Measurements from ENCODE around the gene PRR19.

PRR19 gene

DNA sequence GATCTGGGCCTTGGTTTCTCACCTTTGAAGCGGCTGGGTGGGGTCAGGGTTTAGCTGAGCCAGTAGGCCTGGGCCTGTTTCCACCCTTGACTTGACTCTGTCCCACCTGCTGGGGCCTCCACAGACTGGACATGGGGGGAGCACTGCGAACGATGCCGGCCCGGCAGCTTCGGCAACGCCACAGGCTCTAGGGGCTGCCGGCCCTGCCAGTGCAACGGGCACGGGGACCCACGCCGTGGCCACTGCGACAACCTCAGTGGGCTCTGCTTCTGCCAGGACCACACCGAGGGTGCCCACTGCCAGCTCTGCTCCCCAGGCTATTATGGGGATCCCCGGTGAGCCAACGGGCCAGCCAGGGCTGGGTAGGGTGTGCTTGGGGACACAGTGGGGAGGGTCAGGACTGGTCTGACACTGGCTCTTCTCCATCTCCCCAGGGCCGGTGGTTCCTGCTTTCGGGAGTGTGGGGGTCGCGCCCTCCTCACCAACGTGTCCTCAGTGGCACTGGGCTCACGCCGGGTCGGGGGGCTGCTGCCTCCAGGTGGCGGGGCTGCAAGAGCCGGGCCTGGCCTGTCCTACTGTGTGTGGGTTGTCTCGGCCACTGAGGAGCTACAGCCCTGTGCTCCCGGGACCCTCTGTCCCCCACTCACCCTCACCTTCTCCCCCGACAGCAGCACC, 51.5 kb downstream of the PRR19 start:
- DNase-seq: no peak

DNA sequence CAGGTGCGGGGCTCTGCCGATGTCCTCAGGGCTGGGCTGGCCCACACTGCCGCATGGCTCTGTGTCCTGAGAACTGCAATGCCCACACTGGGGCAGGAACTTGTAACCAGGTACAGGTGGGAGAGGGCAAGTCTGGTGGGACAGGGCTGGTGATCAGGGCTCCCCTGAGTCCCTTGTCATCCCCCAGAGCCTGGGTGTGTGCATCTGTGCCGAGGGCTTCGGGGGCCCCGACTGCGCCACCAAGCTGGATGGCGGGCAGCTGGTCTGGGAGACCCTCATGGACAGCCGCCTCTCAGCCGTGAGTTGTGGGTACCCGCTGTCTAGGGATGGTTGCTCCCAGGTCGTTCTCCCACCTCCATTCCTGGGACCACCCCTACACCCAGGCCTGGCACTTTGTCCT, 54.0 kb downstream of the PRR19 start:
- DNase-seq: no peak

DNA sequence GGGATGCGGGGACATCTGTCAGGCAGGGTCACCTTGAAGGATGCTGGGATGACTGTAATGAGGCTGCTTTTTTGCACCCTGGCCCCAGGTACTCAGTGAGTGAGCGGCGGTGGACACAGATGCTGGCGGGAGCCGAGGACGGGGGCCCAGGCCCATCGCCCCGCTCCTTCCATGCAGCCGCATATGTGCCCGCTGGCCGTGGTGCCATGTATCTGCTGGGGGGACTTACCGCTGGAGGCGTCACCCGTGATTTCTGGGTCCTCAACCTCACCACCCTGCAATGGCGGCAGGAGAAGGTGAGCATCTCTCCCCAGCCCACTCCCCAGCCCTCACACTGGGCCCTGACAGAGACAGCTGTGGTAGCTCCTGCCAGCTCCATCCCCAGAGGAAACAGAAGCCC, 54.8 kb downstream of the PRR19 start:
- no peak for DNase-seq

DNA sequence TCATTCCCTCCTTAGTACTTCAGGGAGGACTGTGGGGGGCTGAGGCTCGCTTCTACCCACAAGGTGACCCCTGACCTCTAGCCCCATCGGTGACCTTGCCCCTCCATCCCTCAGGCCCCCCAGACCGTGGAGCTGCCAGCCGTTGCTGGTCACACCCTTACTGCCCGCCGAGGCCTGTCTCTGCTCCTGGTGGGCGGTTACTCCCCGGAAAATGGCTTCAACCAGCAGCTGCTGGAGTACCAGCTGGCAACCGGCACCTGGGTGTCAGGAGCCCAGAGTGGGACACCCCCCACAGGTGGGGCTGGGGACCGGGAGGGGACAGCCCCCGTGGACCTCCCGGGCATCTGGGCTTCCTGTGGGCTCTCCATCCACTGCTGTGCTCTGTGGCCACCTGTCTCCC, 55.4 kb downstream of the PRR19 start:
- no peak for DNase-seq
